WI38 (cell line): ENCODE measurements around the gene HMX3.

ENCODE experiments used
- H3K4me3 ChIP-seq: 2 replicates; pipeline ENCODE4 v1.5.1; 2011; ENCODE audit warnings: low read depth, mild to moderate bottlenecking, control low read depth, low read length
- CTCF ChIP-seq: IDR thresholded peaks from 2 replicates; pipeline ENCODE4 v1.5.1; 2012; ENCODE audit warnings: low read depth, mild to moderate bottlenecking, control low read depth, low read length

HMX3 gene

GRCh38 chr10:123119081-123119480, 16.7 kb upstream of the HMX3 start:
- no peak overlapping the region for H3K4me3 ChIP-seq
- TF ChIP-seq CTCF: no peak

GRCh38 chr10:123126246-123126645, 9.5 kb upstream of the HMX3 start:
- TF ChIP-seq CTCF: no peak
- no peak overlapping the region for H3K4me3 ChIP-seq

- no peak for TF ChIP-seq CTCF
- H3K4me3 ChIP-seq: no peak overlapping the region
Observed at GRCh38 chr10:123129618-123130271, 6.0 kb upstream of the HMX3 start.

GRCh38 chr10:123132576-123133477, 2.9 kb upstream of the HMX3 start:
- peak; percentile 88 for TF ChIP-seq CTCF
- H3K4me3 ChIP-seq: peak overlapping the region; percentile 26

- TF ChIP-seq CTCF: no peak
- no peak overlapping the region for H3K4me3 ChIP-seq
Observed at GRCh38 chr10:123133541-123134342, 2.0 kb upstream of the HMX3 start.

- no peak overlapping the region for H3K4me3 ChIP-seq
- TF ChIP-seq CTCF: no peak
Observed at GRCh38 chr10:123134343-123134914, 1.3 kb upstream of the HMX3 start.
